K562 (cell line): ENCODE measurements around the gene CPT1C. TPM values are rescaled to one million over a fixed set of nuclear protein-coding genes. Genes with fewer than 3 reads are reported as not detected.
A peak's percentile ranks its signal among the peaks of the same experiment; 100 is the strongest.

ENCODE experiments used
- CBFA2T3 ChIP-seq: fragments of 450-650 bp; IDR thresholded peaks from 2 replicates; pipeline ENCODE4 v1.6.1; 2017
- COPS2 ChIP-seq: fragments of 450-650 bp; conservative IDR thresholded peaks from 2 replicates; pipeline ENCODE4 v1.6.1; 2016; ENCODE audit warnings: mild to moderate bottlenecking, moderate library complexity
- FOS ChIP-seq: IDR thresholded peaks from 3 replicates; pipeline ENCODE4 v1.6.1; 2011; ENCODE audit not compliant: insufficient read length; ENCODE audit errors: extremely low read depth
- GATAD2B ChIP-seq: fragments of 450-650 bp; IDR thresholded peaks from 2 replicates; pipeline ENCODE4 v1.6.1; 2017; ENCODE audit warnings: mild to moderate bottlenecking, borderline replicate concordance
- HDAC1 ChIP-seq, 2 experiments: fragments of 450-650 bp; IDR thresholded peaks; 2 replicates each; pipeline ENCODE4 v1.6.1; 2016 to 2017; ENCODE audit warnings: inconsistent platforms in 1 of 2, mild to moderate bottlenecking in 1 of 2, moderate library complexity in 1 of 2
- JUN ChIP-seq, 2 experiments: sonication (generic) in 1 of 2; formaldehyde crosslinking in 1 of 2; IDR thresholded peaks; 2 replicates each; pipeline versions ENCODE4 v1.6.1 to v1.8.0; 2012 to 2022; ENCODE audit warnings: borderline replicate concordance in 2 of 2, mild to moderate bottlenecking in 2 of 2, improper control_type of control experiment in 1 of 2, low read depth in 1 of 2, low read length in 1 of 2, missing genetic modification reagents in 1 of 2
- KAT8 ChIP-seq: fragments of 450-650 bp; IDR thresholded peaks from 2 replicates; pipeline ENCODE4 v1.6.1; 2016; ENCODE audit warnings: low read depth, mild to moderate bottlenecking
- KLF1 ChIP-seq: fragments of 450-650 bp; IDR thresholded peaks from 2 replicates; pipeline ENCODE4 v1.6.1; 2016; ENCODE audit warnings: missing genetic modification characterization, missing compliant biosample characterization
- NFIC ChIP-seq: fragments of 450-650 bp; IDR thresholded peaks from 2 replicates; pipeline ENCODE4 v1.6.1; 2017; ENCODE audit warnings: mild to moderate bottlenecking, inconsistent platforms
- POLR2G ChIP-seq: fragments of 200-400 bp; formaldehyde crosslinking; IDR thresholded peaks from 2 replicates; pipeline ENCODE4 v1.6.1; 2017; ENCODE audit warnings: low read depth, mild to moderate bottlenecking, antibody characterized with exemption, low read length, moderate library complexity
- TAF7 ChIP-seq: fragments of 450-650 bp; IDR thresholded peaks from 2 replicates; pipeline ENCODE4 v1.6.1; 2016; ENCODE audit warnings: missing genetic modification characterization, missing compliant biosample characterization
- TAL1 ChIP-seq: fragments of 450-650 bp; IDR thresholded peaks from 2 replicates; pipeline ENCODE4 v1.6.1; 2016; ENCODE audit warnings: mild to moderate bottlenecking
- TBP ChIP-seq: optimal IDR thresholded peaks from 2 replicates; pipeline ENCODE3; 2011; ENCODE audit warnings: low read depth, low read length, improper control_type of control experiment
- ZNF3 ChIP-seq: fragments of 250-450 bp; sonication (Bioruptor Pico); IDR thresholded peaks from 2 replicates; pipeline ENCODE4 v1.5.0; 2021; ENCODE audit warnings: mild to moderate bottlenecking, moderate library complexity
- polyA plus RNA-seq, 8 experiments: library from polyadenylated mRNA; depleted of rRNA in 4 of 8; stranded (reverse) in 5 of 8; unstranded in 3 of 8; fragments of >200 nt; fragmentation: Nextera tagmentation in 2 of 8; fragmentation: Illumina TruSeq in 1 of 8; extraction: Ambion mirVana in 2 of 8; extraction: Trizol in 1 of 8; gene quantifications; 2 replicates each; pipeline versions ENCODE4 v1.2.1 to v1.2.3, GENCODE V29; 2011 to 2014; ENCODE audit warnings: inconsistent platforms in 1 of 8, missing spikeins in 1 of 8
- total RNA-seq, 7 experiments: library from RNA; depleted of rRNA in 6 of 7; stranded (reverse); fragments of >200 nt in 6 of 7; fragmentation: Illumina TruSeq in 2 of 7; extraction: Trizol in 2 of 7; gene quantifications; 2 replicates each; pipeline versions ENCODE4 v1.2.1 to v1.2.3, GENCODE V29; 2011 to 2021; ENCODE audit warnings: low replicate concordance in 1 of 7
- TF ChIP-seq, protein P1 (sequence below): fragments of 250-450 bp; sonication (Bioruptor Pico); IDR thresholded peaks from 2 replicates; pipeline ENCODE4 v1.4.0; 2020; ENCODE audit warnings: mild to moderate bottlenecking, moderate library complexity
- TF ChIP-seq, protein P2 (sequence below): IDR thresholded peaks from 2 replicates; pipeline ENCODE4 v1.6.1; 2011; ENCODE audit not compliant: insufficient read length; ENCODE audit errors: extremely low read depth
- TF ChIP-seq, protein P3 (sequence below): fragments of 250-450 bp; sonication (Bioruptor Pico); IDR thresholded peaks from 2 replicates; pipeline ENCODE4 v1.8.0; 2021; ENCODE audit warnings: moderate library complexity, mild to moderate bottlenecking, inconsistent platforms
- TF ChIP-seq, protein P4 (sequence below): fragments of 450-650 bp; IDR thresholded peaks from 2 replicates; pipeline ENCODE4 v1.7.0; 2016; ENCODE audit warnings: borderline replicate concordance
- TF ChIP-seq, protein P5 (sequence below): sonication (generic); formaldehyde crosslinking; IDR thresholded peaks from 2 replicates; pipeline ENCODE4 v1.8.0; 2022; ENCODE audit warnings: mild to moderate bottlenecking, missing genetic modification reagents

The CPT1C gene
- total and polyA plus RNA-seq, 9 of the 15 experiments (the other 6 are each of a cell fraction or from before 2014, with no cell fraction given): 1.9 to 12.3 (median 3.0) TPM

DNA sequence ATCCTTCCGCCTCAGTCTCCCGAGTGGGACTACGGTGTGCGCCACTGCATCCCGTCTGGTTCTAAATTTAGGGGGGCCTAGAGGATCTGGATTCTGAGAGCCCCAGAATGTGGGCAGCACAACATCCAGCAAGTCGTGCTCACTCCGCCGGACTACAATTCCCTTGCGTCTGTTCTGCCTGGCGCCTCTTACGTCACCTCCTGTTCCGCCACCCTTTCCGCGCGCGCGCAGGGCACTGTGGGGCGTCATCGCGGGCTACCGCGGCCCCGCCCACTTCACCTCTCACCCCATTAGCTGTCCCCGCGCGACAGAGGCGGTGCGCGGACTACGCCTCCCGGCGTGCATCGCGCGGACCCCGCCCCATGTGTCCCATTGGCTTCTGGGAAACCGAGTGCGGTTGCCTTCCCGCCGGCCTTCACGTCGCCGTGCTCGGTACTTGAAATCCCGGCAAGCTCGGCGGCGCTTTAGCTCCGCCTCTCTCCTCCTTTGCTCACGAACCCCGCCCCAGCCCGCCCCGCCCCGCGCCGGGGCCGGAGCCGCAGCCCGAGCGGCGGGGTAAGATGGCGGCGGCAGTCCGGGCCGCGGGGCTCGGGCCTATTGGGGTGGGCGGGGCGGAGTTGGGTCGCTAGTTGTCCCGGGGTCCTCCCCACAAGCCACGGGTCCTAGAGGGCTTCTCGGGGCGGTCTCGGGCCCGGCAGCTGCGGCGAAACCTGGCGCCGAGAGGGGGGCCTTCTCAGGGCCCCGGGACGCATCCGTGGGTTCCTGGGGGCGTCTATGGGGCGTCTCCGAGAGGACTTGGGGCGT lies 49.0 kb upstream of the CPT1C start, which contains the start of gene SCAF1 (continued):
- TF ChIP-seq ZNF3 (CRISPR knock-in tag) (no peak), CBFA2T3 (no peak), GATAD2B (no peak), COPS2 (no peak), KLF1 (tag) (peak; percentile 85), FOS (no peak), TAF7 (tag) (0 out of 2 replicates have a peak, but pooled peaks have one; percentile 22), KAT8 (no peak), NFIC (no peak; the same call in 1 of the 2 replicates), HDAC1 (IDR thresholded peaks at IDR 0.05) (no peak; a peak in 1 of 4 replicates), POLR2G (peak; percentile 90), TAL1 (no peak), JUN (IDR thresholded peaks at IDR 0.05; ENCODE audit: borderline replicate concordance, low read depth, low read length) (peak; percentile 88), JUN (CRISPR knock-in tag; IDR thresholded peaks at IDR 0.05; ENCODE audit: borderline replicate concordance) (peak; percentile 93; the same call in 1 of the 2 replicates), TBP (peak; percentile 59)
- TF ChIP-seq, protein P1, sequence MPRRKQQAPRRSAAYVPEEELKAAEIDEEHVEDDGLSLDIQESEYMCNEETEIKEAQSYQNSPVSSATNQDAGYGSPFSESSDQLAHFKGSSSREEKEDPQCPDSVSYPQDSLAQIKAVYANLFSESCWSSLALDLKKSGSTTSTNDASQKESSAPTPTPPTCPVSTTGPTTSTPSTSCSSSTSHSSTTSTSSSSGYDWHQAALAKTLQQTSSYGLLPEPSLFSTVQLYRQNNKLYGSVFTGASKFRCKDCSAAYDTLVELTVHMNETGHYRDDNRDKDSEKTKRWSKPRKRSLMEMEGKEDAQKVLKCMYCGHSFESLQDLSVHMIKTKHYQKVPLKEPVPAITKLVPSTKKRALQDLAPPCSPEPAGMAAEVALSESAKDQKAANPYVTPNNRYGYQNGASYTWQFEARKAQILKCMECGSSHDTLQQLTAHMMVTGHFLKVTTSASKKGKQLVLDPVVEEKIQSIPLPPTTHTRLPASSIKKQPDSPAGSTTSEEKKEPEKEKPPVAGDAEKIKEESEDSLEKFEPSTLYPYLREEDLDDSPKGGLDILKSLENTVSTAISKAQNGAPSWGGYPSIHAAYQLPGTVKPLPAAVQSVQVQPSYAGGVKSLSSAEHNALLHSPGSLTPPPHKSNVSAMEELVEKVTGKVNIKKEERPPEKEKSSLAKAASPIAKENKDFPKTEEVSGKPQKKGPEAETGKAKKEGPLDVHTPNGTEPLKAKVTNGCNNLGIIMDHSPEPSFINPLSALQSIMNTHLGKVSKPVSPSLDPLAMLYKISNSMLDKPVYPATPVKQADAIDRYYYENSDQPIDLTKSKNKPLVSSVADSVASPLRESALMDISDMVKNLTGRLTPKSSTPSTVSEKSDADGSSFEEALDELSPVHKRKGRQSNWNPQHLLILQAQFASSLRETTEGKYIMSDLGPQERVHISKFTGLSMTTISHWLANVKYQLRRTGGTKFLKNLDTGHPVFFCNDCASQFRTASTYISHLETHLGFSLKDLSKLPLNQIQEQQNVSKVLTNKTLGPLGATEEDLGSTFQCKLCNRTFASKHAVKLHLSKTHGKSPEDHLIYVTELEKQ (CRISPR knock-in tag): no peak
- TF ChIP-seq, protein P2, sequence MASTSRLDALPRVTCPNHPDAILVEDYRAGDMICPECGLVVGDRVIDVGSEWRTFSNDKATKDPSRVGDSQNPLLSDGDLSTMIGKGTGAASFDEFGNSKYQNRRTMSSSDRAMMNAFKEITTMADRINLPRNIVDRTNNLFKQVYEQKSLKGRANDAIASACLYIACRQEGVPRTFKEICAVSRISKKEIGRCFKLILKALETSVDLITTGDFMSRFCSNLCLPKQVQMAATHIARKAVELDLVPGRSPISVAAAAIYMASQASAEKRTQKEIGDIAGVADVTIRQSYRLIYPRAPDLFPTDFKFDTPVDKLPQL: no peak
- TF ChIP-seq, protein P3, sequence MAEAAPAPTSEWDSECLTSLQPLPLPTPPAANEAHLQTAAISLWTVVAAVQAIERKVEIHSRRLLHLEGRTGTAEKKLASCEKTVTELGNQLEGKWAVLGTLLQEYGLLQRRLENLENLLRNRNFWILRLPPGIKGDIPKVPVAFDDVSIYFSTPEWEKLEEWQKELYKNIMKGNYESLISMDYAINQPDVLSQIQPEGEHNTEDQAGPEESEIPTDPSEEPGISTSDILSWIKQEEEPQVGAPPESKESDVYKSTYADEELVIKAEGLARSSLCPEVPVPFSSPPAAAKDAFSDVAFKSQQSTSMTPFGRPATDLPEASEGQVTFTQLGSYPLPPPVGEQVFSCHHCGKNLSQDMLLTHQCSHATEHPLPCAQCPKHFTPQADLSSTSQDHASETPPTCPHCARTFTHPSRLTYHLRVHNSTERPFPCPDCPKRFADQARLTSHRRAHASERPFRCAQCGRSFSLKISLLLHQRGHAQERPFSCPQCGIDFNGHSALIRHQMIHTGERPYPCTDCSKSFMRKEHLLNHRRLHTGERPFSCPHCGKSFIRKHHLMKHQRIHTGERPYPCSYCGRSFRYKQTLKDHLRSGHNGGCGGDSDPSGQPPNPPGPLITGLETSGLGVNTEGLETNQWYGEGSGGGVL (CRISPR knock-in tag): no peak
- TF ChIP-seq, protein P4, sequence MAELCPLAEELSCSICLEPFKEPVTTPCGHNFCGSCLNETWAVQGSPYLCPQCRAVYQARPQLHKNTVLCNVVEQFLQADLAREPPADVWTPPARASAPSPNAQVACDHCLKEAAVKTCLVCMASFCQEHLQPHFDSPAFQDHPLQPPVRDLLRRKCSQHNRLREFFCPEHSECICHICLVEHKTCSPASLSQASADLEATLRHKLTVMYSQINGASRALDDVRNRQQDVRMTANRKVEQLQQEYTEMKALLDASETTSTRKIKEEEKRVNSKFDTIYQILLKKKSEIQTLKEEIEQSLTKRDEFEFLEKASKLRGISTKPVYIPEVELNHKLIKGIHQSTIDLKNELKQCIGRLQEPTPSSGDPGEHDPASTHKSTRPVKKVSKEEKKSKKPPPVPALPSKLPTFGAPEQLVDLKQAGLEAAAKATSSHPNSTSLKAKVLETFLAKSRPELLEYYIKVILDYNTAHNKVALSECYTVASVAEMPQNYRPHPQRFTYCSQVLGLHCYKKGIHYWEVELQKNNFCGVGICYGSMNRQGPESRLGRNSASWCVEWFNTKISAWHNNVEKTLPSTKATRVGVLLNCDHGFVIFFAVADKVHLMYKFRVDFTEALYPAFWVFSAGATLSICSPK: no peak
- TF ChIP-seq, protein P5, sequence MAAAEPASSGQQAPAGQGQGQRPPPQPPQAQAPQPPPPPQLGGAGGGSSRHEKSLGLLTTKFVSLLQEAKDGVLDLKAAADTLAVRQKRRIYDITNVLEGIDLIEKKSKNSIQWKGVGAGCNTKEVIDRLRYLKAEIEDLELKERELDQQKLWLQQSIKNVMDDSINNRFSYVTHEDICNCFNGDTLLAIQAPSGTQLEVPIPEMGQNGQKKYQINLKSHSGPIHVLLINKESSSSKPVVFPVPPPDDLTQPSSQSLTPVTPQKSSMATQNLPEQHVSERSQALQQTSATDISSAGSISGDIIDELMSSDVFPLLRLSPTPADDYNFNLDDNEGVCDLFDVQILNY (CRISPR knock-in tag): no peak; the same call in 1 of the 2 replicates
